SK-N-SH treated with all-trans-retinoic acid at 6 μM for 48 hours (cell line): ENCODE results near the gene PCDHA12.
A peak's percentile ranks its signal among the peaks of the same experiment; 100 is the strongest.
"Not testable (repeated sequence)": the region's sequence is repeated elsewhere in the genome, so short reads cannot be mapped to it uniquely, and the experiment has no call there.

ENCODE experiments used
- ATAC-seq: fragments of 200-7000 bp; cut with Tn5 transposase; 3 replicates; pipeline ENCODE4 v1.9.1; 2020; ENCODE audit warnings: mild to moderate bottlenecking, moderate library complexity
- BACH2 ChIP-seq: fragments of 250-450 bp; sonication (Bioruptor Pico); IDR thresholded peaks from 2 replicates; pipeline ENCODE4 v1.9.0; 2021; ENCODE audit warnings: mild to moderate bottlenecking, borderline replicate concordance
- CSDC2 ChIP-seq: fragments of 250-450 bp; sonication (Bioruptor Pico); IDR thresholded peaks from 2 replicates; pipeline ENCODE4 v1.5.0; 2020; ENCODE audit warnings: mild to moderate bottlenecking, moderate library complexity
- GLIS3 ChIP-seq: fragments of 250-450 bp; sonication (Bioruptor Pico); IDR thresholded peaks from 2 replicates; pipeline ENCODE4 v1.5.0; 2020; ENCODE audit warnings: mild to moderate bottlenecking, moderate library complexity
- ISL1 ChIP-seq: fragments of 250-450 bp; sonication (Bioruptor Pico); IDR thresholded peaks from 2 replicates; pipeline ENCODE4 v2.1.2; 2022; ENCODE audit warnings: mild to moderate bottlenecking, moderate library complexity
- OSR1 ChIP-seq: fragments of 250-450 bp; sonication (Bioruptor Pico); IDR thresholded peaks from 2 replicates; pipeline ENCODE4 v1.8.0; 2022; ENCODE audit warnings: moderate library complexity, mild to moderate bottlenecking, inconsistent platforms
- POU6F1 ChIP-seq: fragments of 250-450 bp; sonication (Bioruptor Pico); IDR thresholded peaks from 2 replicates; pipeline ENCODE4 v1.8.0; 2021; ENCODE audit warnings: low read depth, mild to moderate bottlenecking, moderate library complexity, borderline replicate concordance
- RARB ChIP-seq: fragments of 250-450 bp; sonication (Bioruptor Pico); IDR thresholded peaks from 2 replicates; pipeline ENCODE4 v1.8.0; 2021; ENCODE audit warnings: mild to moderate bottlenecking, moderate library complexity
- SNAI2 ChIP-seq: fragments of 250-450 bp; sonication (Bioruptor Pico); IDR thresholded peaks from 2 replicates; pipeline ENCODE4 v1.5.0; 2020; ENCODE audit warnings: mild to moderate bottlenecking, moderate library complexity
- TCF4 ChIP-seq: fragments of 250-450 bp; sonication (Bioruptor Pico); IDR thresholded peaks from 2 replicates; pipeline ENCODE4 v1.8.0; 2021; ENCODE audit warnings: mild to moderate bottlenecking, moderate library complexity, borderline replicate concordance
- TOX ChIP-seq: fragments of 250-450 bp; sonication (Bioruptor Pico); IDR thresholded peaks from 2 replicates; pipeline ENCODE4 v1.8.0; 2021; ENCODE audit warnings: mild to moderate bottlenecking, moderate library complexity, borderline replicate concordance
- ZC3H10 ChIP-seq: fragments of 250-450 bp; sonication (Bioruptor Pico); IDR thresholded peaks from 2 replicates; pipeline ENCODE4 v1.5.1; 2021; ENCODE audit warnings: mild to moderate bottlenecking, moderate library complexity
- ZFP3 ChIP-seq: fragments of 250-450 bp; sonication (Bioruptor Pico); IDR thresholded peaks from 2 replicates; pipeline ENCODE4 v1.5.0; 2020; ENCODE audit warnings: mild to moderate bottlenecking, moderate library complexity
- ZNF565 ChIP-seq: fragments of 450-650 bp; formaldehyde crosslinking; conservative IDR thresholded peaks from 2 replicates; pipeline ENCODE4 v1.5.0; 2020; ENCODE audit warnings: low read depth, mild to moderate bottlenecking, moderate library complexity
- ZNF70 ChIP-seq: fragments of 450-650 bp; formaldehyde crosslinking; IDR thresholded peaks from 2 replicates; pipeline ENCODE4 v1.5.0; 2020; ENCODE audit warnings: mild to moderate bottlenecking, moderate library complexity
- TF ChIP-seq, protein P1 (sequence below): fragments of 250-450 bp; sonication (Bioruptor Pico); IDR thresholded peaks from 2 replicates; pipeline ENCODE4 v1.8.0; 2020; ENCODE audit warnings: mild to moderate bottlenecking, moderate library complexity, borderline replicate concordance
- TF ChIP-seq, protein P2 (sequence below): fragments of 250-450 bp; sonication (Bioruptor Pico); IDR thresholded peaks from 2 replicates; pipeline ENCODE4 v1.5.0; 2020; ENCODE audit warnings: mild to moderate bottlenecking, moderate library complexity

PCDHA12 gene

DNA sequence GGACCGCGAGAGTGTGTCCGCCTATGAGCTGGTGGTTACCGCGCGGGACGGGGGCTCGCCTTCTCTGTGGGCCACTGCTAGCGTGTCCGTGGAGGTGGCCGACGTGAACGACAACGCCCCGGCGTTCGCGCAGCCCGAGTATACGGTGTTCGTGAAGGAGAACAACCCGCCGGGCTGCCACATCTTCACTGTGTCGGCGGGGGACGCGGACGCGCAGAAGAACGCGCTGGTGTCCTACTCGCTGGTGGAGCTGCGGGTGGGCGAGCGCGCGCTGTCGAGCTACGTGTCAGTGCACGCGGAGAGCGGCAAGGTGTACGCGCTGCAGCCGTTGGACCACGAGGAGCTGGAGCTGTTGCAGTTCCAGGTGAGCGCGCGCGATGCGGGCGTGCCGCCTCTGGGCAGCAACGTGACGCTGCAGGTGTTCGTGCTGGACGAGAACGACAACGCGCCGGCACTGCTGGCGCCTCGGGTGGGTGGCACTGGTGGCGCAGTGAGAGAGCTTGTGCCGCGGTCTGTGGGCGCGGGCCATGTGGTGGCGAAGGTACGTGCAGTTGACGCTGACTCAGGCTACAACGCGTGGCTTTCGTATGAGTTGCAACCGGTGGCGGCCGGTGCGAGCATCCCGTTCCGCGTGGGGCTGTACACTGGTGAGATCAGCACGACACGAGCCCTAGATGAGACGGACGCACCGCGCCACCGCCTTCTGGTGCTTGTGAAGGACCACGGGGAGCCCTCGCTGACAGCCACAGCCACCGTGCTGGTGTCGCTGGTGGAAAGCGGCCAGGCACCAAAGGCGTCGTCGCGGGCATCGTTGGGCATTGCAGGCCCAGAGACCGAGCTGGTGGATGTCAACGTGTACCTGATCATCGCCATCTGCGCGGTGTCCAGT is 39.2 kb upstream of the PCDHA12 start:
- TF ChIP-seq BACH2 = no peak
- TF ChIP-seq, protein P1, sequence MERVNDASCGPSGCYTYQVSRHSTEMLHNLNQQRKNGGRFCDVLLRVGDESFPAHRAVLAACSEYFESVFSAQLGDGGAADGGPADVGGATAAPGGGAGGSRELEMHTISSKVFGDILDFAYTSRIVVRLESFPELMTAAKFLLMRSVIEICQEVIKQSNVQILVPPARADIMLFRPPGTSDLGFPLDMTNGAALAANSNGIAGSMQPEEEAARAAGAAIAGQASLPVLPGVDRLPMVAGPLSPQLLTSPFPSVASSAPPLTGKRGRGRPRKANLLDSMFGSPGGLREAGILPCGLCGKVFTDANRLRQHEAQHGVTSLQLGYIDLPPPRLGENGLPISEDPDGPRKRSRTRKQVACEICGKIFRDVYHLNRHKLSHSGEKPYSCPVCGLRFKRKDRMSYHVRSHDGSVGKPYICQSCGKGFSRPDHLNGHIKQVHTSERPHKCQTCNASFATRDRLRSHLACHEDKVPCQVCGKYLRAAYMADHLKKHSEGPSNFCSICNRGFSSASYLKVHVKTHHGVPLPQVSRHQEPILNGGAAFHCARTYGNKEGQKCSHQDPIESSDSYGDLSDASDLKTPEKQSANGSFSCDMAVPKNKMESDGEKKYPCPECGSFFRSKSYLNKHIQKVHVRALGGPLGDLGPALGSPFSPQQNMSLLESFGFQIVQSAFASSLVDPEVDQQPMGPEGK (CRISPR knock-in tag) = no peak
- no peak for TF ChIP-seq ZNF565 (CRISPR knock-in tag)
- no peak for TF ChIP-seq ISL1 (CRISPR knock-in tag)
- no peak for TF ChIP-seq SNAI2 (CRISPR knock-in tag)
- no peak for TF ChIP-seq TOX
- TF ChIP-seq POU6F1 (CRISPR knock-in tag) = no peak
- TF ChIP-seq TCF4 = no peak
- TF ChIP-seq, protein P2, sequence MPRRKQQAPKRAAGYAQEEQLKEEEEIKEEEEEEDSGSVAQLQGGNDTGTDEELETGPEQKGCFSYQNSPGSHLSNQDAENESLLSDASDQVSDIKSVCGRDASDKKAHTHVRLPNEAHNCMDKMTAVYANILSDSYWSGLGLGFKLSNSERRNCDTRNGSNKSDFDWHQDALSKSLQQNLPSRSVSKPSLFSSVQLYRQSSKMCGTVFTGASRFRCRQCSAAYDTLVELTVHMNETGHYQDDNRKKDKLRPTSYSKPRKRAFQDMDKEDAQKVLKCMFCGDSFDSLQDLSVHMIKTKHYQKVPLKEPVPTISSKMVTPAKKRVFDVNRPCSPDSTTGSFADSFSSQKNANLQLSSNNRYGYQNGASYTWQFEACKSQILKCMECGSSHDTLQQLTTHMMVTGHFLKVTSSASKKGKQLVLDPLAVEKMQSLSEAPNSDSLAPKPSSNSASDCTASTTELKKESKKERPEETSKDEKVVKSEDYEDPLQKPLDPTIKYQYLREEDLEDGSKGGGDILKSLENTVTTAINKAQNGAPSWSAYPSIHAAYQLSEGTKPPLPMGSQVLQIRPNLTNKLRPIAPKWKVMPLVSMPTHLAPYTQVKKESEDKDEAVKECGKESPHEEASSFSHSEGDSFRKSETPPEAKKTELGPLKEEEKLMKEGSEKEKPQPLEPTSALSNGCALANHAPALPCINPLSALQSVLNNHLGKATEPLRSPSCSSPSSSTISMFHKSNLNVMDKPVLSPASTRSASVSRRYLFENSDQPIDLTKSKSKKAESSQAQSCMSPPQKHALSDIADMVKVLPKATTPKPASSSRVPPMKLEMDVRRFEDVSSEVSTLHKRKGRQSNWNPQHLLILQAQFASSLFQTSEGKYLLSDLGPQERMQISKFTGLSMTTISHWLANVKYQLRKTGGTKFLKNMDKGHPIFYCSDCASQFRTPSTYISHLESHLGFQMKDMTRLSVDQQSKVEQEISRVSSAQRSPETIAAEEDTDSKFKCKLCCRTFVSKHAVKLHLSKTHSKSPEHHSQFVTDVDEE (CRISPR knock-in tag) = no peak
- TF ChIP-seq ZC3H10 (CRISPR knock-in tag) = no peak
- no peak for TF ChIP-seq RARB (CRISPR knock-in tag)
- no peak for TF ChIP-seq ZFP3 (CRISPR knock-in tag)
- TF ChIP-seq GLIS3 (CRISPR knock-in tag) = no peak
- TF ChIP-seq OSR1 (CRISPR knock-in tag) = no peak
- no peak for ATAC-seq

- TF ChIP-seq RARB (CRISPR knock-in tag) = no peak
- TF ChIP-seq, all 23 proteins: peak for 0
These were observed 33.8 kb upstream of the PCDHA12 start, which contains the start of gene PCDHA8 for GRCh38 chr5:140840978-140841962. PCDHA8 (plus strand) TSS chr5:140841187; CDS start chr5:140841322, 135 bp downstream.

DNA sequence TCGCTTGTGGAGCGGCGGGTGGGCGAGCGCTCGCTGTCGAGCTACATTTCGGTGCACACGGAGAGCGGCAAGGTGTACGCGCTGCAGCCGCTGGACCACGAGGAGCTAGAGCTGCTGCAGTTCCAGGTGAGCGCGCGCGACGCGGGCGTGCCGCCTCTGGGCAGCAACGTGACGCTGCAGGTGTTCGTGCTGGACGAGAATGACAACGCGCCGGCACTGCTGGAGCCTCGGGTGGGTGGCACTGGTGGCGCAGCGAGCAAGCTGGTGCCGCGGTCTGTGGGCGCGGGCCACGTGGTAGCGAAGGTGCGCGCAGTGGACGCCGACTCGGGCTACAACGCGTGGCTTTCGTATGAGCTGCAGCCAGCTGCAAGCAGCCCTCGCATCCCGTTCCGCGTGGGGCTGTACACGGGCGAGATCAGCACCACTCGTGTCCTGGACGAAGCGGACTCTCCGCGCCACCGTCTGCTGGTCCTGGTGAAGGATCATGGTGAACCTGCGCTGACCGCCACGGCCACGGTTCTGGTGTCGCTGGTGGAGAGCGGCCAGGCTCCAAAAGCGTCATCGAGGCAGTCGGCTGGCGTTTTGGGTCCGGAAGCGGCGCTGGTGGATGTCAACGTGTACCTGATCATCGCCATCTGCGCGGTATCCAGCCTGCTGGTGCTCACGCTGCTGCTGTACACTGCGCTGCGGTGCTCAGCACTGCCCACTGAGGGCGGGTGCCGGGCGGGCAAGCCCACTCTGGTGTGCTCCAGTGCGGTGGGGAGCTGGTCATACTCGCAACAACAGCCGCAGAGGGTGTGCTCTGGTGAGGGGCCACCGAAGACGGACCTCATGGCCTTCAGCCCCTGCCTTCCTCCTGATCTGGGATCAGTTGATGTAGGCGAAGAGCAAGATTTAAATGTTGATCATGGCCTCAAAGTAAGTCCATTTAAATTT is 32.0 kb upstream of the PCDHA12 start:
- ATAC-seq = no peak
- TF ChIP-seq CSDC2 (CRISPR knock-in tag) = no peak
- TF ChIP-seq SNAI2 (CRISPR knock-in tag) = no peak
- TF ChIP-seq POU6F1 (CRISPR knock-in tag) = no peak
- no peak for TF ChIP-seq TOX
- no peak for TF ChIP-seq ZNF70 (CRISPR knock-in tag)

More at GRCh38 chr5:140840978-140841962, 33.8 kb upstream of the PCDHA12 start, which contains the start of gene PCDHA8:
- peak; percentile 98 for ATAC-seq

- not testable (repeated sequence) for ATAC-seq
These were observed 26.7 kb upstream of the PCDHA12 start, which contains the start of gene PCDHA9 for GRCh38 chr5:140848139-140849102. PCDHA9 (plus strand) TSS chr5:140848382; CDS start chr5:140848496, 114 bp downstream.

DNA sequence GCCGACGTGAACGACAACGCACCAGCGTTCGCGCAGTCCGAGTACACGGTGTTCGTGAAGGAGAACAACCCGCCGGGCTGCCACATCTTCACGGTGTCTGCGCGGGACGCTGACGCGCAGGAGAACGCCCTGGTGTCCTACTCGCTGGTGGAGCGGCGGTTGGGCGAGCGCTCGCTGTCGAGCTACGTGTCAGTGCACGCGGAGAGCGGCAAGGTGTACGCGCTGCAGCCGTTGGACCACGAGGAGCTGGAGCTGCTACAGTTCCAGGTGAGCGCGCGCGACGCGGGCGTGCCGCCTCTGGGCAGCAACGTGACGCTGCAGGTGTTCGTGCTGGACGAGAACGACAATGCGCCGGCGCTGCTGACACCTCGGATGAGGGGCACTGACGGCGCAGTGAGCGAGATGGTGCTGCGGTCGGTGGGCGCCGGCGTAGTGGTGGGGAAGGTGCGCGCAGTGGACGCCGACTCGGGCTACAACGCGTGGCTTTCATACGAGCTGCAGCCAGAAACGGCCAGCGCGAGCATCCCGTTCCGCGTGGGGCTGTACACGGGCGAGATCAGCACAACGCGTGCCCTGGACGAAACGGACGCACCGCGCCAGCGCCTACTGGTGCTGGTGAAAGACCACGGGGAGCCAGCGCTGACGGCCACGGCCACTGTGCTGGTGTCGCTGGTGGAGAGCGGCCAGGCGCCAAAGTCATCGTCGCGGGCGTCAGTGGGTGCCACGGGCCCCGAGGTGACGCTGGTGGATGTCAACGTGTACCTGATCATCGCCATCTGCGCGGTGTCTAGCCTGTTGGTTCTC is 25.1 kb upstream of the PCDHA12 start:
- not testable (repeated sequence) for ATAC-seq
